Stomach (tissue), 4 donors: ENCODE results near the gene TBL3.

Experiments
- CTCF ChIP-seq, 7 experiments: fragments of 450-650 bp in 4 of 7; fragments of 200-600 bp in 3 of 7; sonication (generic) in 3 of 7; IDR thresholded peaks; one replicate each; pipeline ENCODE4 v1.5.1; 2016 to 2019; ENCODE audit warnings: antibody characterized with exemption in 7 of 7, control low read depth in 2 of 7, mild to moderate bottlenecking in 1 of 7
- EP300 ChIP-seq: sonication (generic); formaldehyde crosslinking; IDR thresholded peaks from one replicate; pipeline ENCODE4 v1.6.1; 2017; ENCODE audit warnings: antibody characterized with exemption
- POLR2A ChIP-seq, 4 donors: fragments of 450-650 bp; IDR thresholded peaks; one replicate each; pipeline ENCODE4 v1.6.1; 2016; ENCODE audit warnings: antibody characterized with exemption in 4 of 4, control low read depth in 2 of 4, mild to moderate bottlenecking in 1 of 4, moderate library complexity in 1 of 4
- POLR2AphosphoS5 ChIP-seq, 3 donors: sonication (generic); formaldehyde crosslinking; IDR thresholded peaks; one replicate each; pipeline ENCODE4 v1.6.1; 2016; ENCODE audit warnings: antibody characterized with exemption in 3 of 3

DNA sequence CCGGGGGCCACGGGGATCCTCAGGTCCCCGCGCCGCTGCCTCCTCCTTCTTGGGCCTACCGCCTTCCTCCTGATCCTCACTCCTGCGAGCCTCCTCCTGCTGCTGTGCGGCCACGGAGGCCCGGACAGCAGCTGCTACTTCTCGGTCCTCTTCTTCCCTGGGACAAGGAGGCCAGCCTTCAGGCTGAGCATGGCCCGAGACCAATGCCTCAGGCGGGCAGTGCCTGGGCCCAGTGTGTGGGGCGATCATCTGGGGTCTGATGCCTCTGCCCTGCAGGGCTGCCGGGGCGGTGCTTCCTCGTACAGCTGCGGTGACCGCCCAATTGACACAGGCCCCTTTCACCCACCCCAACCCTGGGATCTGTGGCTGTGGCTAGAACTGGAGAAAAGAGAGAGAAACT lies 29.2 kb downstream of the TBL3 start:
- TF ChIP-seq POLR2A (IDR thresholded peaks at IDR 0.05) (no peak), CTCF (IDR thresholded peaks at IDR 0.05) (no peak), EP300 (no peak), POLR2AphosphoS5 (IDR thresholded peaks at IDR 0.05) (no peak)
